ENCODE measurements around the gene SOCS6. TPM values are rescaled to one million over a fixed set of nuclear protein-coding genes. Genes with fewer than 3 reads are reported as not detected.

Gene SOCS6
- total and polyA plus RNA-seq, 8 donors: 4.4 to 56.7 (median 14.0) TPM

GRCh38 chr18:70296289-70296688 lies 7.4 kb downstream of the SOCS6 start:
- no peaks in the 10 kb centered on the region for H3K9me3 ChIP-seq
- intact Hi-C loops (cut with DNase I; ENCODE audit: low total_unique reads): loop anchor here (10.0 kb wide), 1 partner anchor 91 kb away; the partner anchor contains the start of gene RTTN
- TF ChIP-seq POLR2A (IDR thresholded peaks at IDR 0.05) (no peak), EP300 (IDR thresholded peaks at IDR 0.05) (no peak), POLR2AphosphoS5 (IDR thresholded peaks at IDR 0.05) (no peak)
- TF ChIP-seq, protein P1, sequence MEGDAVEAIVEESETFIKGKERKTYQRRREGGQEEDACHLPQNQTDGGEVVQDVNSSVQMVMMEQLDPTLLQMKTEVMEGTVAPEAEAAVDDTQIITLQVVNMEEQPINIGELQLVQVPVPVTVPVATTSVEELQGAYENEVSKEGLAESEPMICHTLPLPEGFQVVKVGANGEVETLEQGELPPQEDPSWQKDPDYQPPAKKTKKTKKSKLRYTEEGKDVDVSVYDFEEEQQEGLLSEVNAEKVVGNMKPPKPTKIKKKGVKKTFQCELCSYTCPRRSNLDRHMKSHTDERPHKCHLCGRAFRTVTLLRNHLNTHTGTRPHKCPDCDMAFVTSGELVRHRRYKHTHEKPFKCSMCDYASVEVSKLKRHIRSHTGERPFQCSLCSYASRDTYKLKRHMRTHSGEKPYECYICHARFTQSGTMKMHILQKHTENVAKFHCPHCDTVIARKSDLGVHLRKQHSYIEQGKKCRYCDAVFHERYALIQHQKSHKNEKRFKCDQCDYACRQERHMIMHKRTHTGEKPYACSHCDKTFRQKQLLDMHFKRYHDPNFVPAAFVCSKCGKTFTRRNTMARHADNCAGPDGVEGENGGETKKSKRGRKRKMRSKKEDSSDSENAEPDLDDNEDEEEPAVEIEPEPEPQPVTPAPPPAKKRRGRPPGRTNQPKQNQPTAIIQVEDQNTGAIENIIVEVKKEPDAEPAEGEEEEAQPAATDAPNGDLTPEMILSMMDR (IDR thresholded peaks at IDR 0.05): no peak
- peaks cover 18 to 80% (median 57%) of the 10 kb centered on the region in 4 donors for H3K4me1 ChIP-seq
- no peaks in the 10 kb centered on the region for H3K36me3 ChIP-seq
- DNase-seq: peak in 1 of 2 donors; percentile 37
- 68 to 83% (median 78%) methylated on average over 10 of the region's 10 CpGs for WGBS, 5 donors
- H3K4me3 ChIP-seq: no peak overlapping the region
- no peaks in the 10 kb centered on the region for H3K27me3 ChIP-seq
- no peak overlapping the region for H3K27ac ChIP-seq

DNA sequence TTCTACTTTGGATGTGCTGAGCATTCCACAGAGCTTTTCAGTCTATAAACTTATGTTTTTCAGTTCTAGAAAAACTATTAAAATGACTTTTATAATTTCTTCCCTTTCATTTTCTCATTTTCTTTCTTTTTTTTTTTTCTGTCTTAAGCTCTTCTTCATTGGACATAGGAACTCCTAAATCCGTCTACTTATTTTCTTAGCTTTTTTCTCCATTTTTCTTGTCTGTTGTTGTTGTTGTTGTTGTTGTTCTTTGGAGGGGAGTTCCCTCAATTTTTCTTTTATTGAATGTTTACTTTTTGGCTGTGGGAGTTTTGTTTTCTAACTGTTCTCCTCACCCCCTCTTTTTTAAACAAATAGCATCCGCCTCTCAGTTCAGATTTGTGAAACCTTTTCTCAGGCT lies 7.9 kb downstream of the SOCS6 start:
- intact Hi-C loops (cut with DNase I; ENCODE audit: low total_unique reads): loop anchor here (10.0 kb wide), 1 partner anchor 92 kb away; the partner anchor contains the start of gene RTTN
- TF ChIP-seq POLR2AphosphoS5 (IDR thresholded peaks at IDR 0.05) (no peak), EP300 (IDR thresholded peaks at IDR 0.05) (no peak), POLR2A (IDR thresholded peaks at IDR 0.05) (no peak)
- TF ChIP-seq, protein P1 (IDR thresholded peaks at IDR 0.05): no peak
- Histone ChIP-seq H3K27me3 (no peaks in the 10 kb centered on the region), H3K4me3 (no peak overlapping the region), H3K9me3 (no peaks in the 10 kb centered on the region), H3K27ac (no peak overlapping the region), H3K36me3 (no peaks in the 10 kb centered on the region), H3K4me1 (peaks cover 13 to 81% (median 56%) of the 10 kb centered on the region in 4 donors)
- no peak for DNase-seq
- WGBS, 5 donors: 76 to 85% (median 82%) methylated on average over 2 of the region's 2 CpGs

GRCh38 chr18:70299393-70299792 lies 10.5 kb downstream of the SOCS6 start:
- Histone ChIP-seq H3K36me3 (no peaks in the 10 kb centered on the region), H3K9me3 (no peaks in the 10 kb centered on the region), H3K4me3 (no peak overlapping the region), H3K27me3 (no peaks in the 10 kb centered on the region), H3K4me1 (peaks cover 5 to 74% (median 40%) of the 10 kb centered on the region in 4 donors), H3K27ac (no peak overlapping the region)
- intact Hi-C loops (cut with DNase I; ENCODE audit: low total_unique reads): loop anchor here (10.0 kb wide), 1 partner anchor 95 kb away; the partner anchor contains the start of gene RTTN
- TF ChIP-seq POLR2AphosphoS5 (IDR thresholded peaks at IDR 0.05) (no peak), POLR2A (IDR thresholded peaks at IDR 0.05) (no peak), EP300 (IDR thresholded peaks at IDR 0.05) (no peak)
- TF ChIP-seq, protein P1 (IDR thresholded peaks at IDR 0.05): no peak
- DNase-seq: no peak
- 73 to 80% (median 77%) methylated on average over 8 of the region's 8 CpGs for WGBS, 5 donors

- Histone ChIP-seq H3K27ac (no peak overlapping the region), H3K27me3 (no peaks in the 10 kb centered on the region), H3K36me3 (no peaks in the 10 kb centered on the region), H3K4me3 (no peak overlapping the region), H3K9me3 (no peaks in the 10 kb centered on the region), H3K4me1 (peaks cover 0 to 51% (median 22%) of the 10 kb centered on the region in 4 donors)
- DNase-seq: no peak
- 72 to 84% (median 77%) methylated on average over 5 of the region's 5 CpGs for WGBS, 5 donors
- intact Hi-C loops (cut with DNase I; ENCODE audit: low total_unique reads): no loop called here
- TF ChIP-seq, protein P1 (IDR thresholded peaks at IDR 0.05): no peak
- TF ChIP-seq POLR2AphosphoS5 (IDR thresholded peaks at IDR 0.05): no peak
Measured at GRCh38 chr18:70301667-70302066, 12.8 kb downstream of the SOCS6 start.
